Activated CD4-positive, alpha-beta T cell treated with anti-CD3 and anti-CD28 coated beads, Interleukin-2, amount 10 ng/mL, durations not matched to agents 7 days and 5 days (primary cell): ENCODE measurements around the gene MAFB. TPM values are rescaled to one million over a fixed set of nuclear protein-coding genes. Genes with fewer than 3 reads are reported as not detected.

Experiments
- CTCF ChIA-PET: fragments of 350-600 bp; sonication (Branson Sonifier 250); formaldehyde crosslinking; loops from one replicate; lab custom pipeline; 2021; ENCODE audit warnings: antibody characterized with exemption; lab: Charles Lee
- POLR2A ChIA-PET: fragments of 350-600 bp; sonication (Branson Sonifier 250); formaldehyde crosslinking; loops from one replicate; lab custom pipeline; 2021; ENCODE audit warnings: antibody characterized with exemption; lab: Charles Lee
- DNase-seq: peaks from one replicate; pipeline ENCODE4 v3.0.0-alpha.2; 2020
- H3K27ac Mint-ChIP-seq: one replicate; pipeline ENCODE4 v1.8.0; 2021; ENCODE audit warnings: mild to moderate bottlenecking, moderate library complexity, mixed read lengths
- H3K27me3 Mint-ChIP-seq: one replicate; pipeline ENCODE4 v1.8.0; 2021; ENCODE audit warnings: mixed read lengths
- H3K36me3 Mint-ChIP-seq: one replicate; pipeline ENCODE4 v1.8.0; 2021; ENCODE audit warnings: low read depth, mixed read lengths
- H3K4me1 Mint-ChIP-seq: one replicate; pipeline ENCODE4 v1.8.0; 2021; ENCODE audit warnings: mixed read lengths
- H3K4me3 Mint-ChIP-seq: one replicate; pipeline ENCODE4 v1.8.0; 2021; ENCODE audit warnings: mild to moderate bottlenecking, moderate library complexity, mixed read lengths
- H3K9me3 Mint-ChIP-seq: one replicate; pipeline ENCODE4 v1.8.0; 2021; ENCODE audit warnings: mixed read lengths
- total RNA-seq, 2 experiments: library from RNA; stranded (reverse); gene quantifications; one replicate each; pipeline ENCODE4 v1.2.3, GENCODE V29; 2021

Gene MAFB
- total RNA-seq, 2 experiments from 2014 or later = not detected

DNA sequence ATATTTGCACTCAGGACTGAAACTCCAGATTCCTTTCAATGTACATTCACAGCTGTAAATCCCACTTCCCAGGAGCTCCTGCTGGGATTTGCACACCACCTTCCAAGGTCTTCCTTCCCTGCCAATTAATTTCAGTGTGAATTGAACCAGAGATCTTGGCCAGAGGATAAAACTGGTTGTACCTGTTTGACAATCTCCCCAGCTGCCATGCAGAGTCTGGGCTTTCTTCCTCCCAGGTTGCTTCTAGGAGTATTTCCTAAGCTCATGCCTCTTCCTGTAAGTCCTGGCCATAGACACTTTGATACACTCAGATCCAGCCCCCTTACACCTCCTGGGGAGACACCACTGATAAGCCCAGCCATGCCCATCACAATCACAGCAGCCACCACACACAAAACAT lies 15.6 kb downstream of the MAFB start:
- H3K27ac Mint-ChIP-seq = no peak overlapping the region
- H3K9me3 Mint-ChIP-seq = no peaks in the 10 kb centered on the region
- no peaks in the 10 kb centered on the region for H3K4me1 Mint-ChIP-seq

DNA sequence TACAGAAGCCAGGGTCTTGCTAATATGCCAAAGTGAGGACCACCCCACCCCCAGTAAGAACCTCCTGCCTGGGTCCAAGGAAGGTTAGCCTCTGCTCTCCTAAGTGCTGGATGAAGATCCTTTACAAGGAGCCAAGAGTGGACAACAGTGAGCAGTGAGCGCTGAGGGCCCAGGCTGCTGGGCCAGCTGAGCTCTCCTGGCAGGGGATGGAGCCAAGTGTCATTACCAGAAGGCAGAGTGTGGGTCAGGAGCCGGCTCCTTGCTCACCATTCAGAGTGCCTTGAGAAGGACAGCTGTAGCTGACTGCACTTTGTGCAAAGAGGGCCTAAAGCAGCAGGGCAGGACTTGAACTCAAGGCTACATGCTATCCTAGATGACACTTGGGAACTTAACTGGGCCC lies 16.9 kb downstream of the MAFB start:
- Mint-ChIP-seq H3K9me3 (no peaks in the 10 kb centered on the region), H3K27ac (no peak overlapping the region), H3K27me3 (peaks cover 24% of the 10 kb centered on the region), H3K4me3 (no peak overlapping the region), H3K36me3 (no peaks in the 10 kb centered on the region), H3K4me1 (no peaks in the 10 kb centered on the region)
- no peak for DNase-seq
- CTCF ChIA-PET = no interaction called here
- POLR2A ChIA-PET = no interaction called here

More for the DNA sequence above, 15.6 kb downstream of the MAFB start:
- peaks cover 33% of the 10 kb centered on the region for H3K27me3 Mint-ChIP-seq
- DNase-seq = no peak
- no peak overlapping the region for H3K4me3 Mint-ChIP-seq
- no peaks in the 10 kb centered on the region for H3K36me3 Mint-ChIP-seq
- ChIA-PET CTCF (interaction anchor here (0.8 kb wide), 1 partner anchor 8 kb away, joined by 3 read pairs; no protein-coding TSS in a partner anchor), POLR2A (no interaction called here)

DNA sequence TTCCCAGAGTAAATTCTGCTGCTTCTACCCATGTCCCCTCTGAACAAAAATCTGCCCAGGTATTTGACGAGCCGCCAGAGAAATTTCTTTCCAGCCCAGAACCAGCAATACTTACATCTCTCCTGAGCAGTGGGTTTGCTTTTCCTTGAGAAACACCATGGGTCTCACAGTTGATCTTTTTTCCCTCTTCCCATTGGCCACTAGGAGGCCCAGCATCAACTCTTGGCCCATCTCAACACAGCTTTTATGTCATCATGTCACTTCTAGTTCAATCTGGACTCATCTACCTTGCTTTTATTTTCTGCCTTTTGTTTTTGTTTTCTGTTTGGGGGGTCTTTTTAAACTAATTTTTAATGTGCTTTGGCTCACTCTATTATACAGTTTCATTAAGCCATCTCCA lies 18.8 kb downstream of the MAFB start:
- Mint-ChIP-seq H3K27me3 (peaks cover 12% of the 10 kb centered on the region), H3K4me1 (no peaks in the 10 kb centered on the region), H3K4me3 (no peak overlapping the region), H3K36me3 (no peaks in the 10 kb centered on the region), H3K27ac (no peak overlapping the region), H3K9me3 (no peaks in the 10 kb centered on the region)
- DNase-seq = no peak
- ChIA-PET CTCF (no interaction called here), POLR2A (no interaction called here)

DNA sequence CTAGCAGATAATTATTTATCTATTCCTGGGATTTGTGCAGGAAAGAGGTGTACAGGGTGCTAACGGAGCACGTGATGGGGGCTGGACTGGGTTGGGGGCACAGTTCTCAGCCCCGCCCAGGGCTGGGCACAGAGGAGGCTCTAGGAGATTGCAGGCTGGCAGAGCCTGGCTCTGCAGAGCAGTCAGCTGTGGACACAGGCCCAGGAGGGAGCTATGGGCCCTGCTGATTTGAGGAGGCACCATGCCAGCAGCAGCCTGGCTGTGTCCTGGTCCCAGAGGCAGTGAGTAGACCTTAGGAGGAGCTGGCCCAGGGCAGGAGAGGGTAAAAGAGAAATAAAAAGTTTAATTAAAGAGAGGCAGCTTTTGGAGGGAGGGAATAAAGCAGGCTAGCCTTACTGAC lies 19.3 kb downstream of the MAFB start:
- Mint-ChIP-seq H3K27ac (no peak overlapping the region), H3K27me3 (peaks cover 8% of the 10 kb centered on the region), H3K36me3 (no peaks in the 10 kb centered on the region), H3K9me3 (no peaks in the 10 kb centered on the region), H3K4me3 (no peak overlapping the region), H3K4me1 (no peaks in the 10 kb centered on the region)
- DNase-seq = no peak
- CTCF ChIA-PET = no interaction called here
- POLR2A ChIA-PET = no interaction called here

- Mint-ChIP-seq H3K27me3 (peaks cover 2% of the 10 kb centered on the region), H3K4me1 (no peaks in the 10 kb centered on the region)
Measured at GRCh38 chr20:40668449-40669228, 20.4 kb downstream of the MAFB start.

GRCh38 chr20:40667503-40667902 lies 21.5 kb downstream of the MAFB start:
- H3K4me3 Mint-ChIP-seq = no peak overlapping the region
- no peaks in the 10 kb centered on the region for H3K4me1 Mint-ChIP-seq
- H3K27me3 Mint-ChIP-seq = no peaks in the 10 kb centered on the region
- H3K36me3 Mint-ChIP-seq = no peaks in the 10 kb centered on the region
- ChIA-PET CTCF (no interaction called here), POLR2A (no interaction called here)
- no peaks in the 10 kb centered on the region for H3K9me3 Mint-ChIP-seq
- H3K27ac Mint-ChIP-seq = no peak overlapping the region
- no peak for DNase-seq

More at GRCh38 chr20:40668449-40669228, 20.4 kb downstream of the MAFB start:
- H3K4me3 Mint-ChIP-seq = no peak overlapping the region
- POLR2A ChIA-PET = no interaction called here
- no peaks in the 10 kb centered on the region for H3K36me3 Mint-ChIP-seq
- DNase-seq = no peak
- CTCF ChIA-PET = no interaction called here
- H3K9me3 Mint-ChIP-seq = no peaks in the 10 kb centered on the region
- H3K27ac Mint-ChIP-seq = no peak overlapping the region

DNA sequence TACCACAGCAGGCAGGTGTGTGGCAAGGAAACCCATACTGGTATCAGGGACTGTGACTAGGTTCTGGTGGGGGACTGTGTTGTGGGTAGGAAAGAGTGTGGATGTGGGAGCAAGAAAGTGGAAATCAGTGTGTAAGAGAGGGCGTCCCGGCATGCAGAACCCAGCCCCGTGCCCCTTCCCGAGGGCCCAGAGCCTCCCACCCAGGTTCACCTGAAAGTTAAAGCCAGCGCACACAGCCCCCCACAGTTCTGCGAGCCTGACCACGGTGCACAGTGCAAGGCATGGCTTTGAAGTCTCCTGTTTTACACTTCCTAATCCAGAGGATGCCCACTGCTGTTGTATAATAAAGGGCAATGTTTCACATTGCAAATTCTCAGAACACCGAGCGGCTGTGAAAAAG lies 22.7 kb downstream of the MAFB start:
- DNase-seq = no peak
- CTCF ChIA-PET = no interaction called here
- POLR2A ChIA-PET = no interaction called here
- no peaks in the 10 kb centered on the region for H3K9me3 Mint-ChIP-seq
- no peaks in the 10 kb centered on the region for H3K27me3 Mint-ChIP-seq
- H3K36me3 Mint-ChIP-seq = no peaks in the 10 kb centered on the region
- no peaks in the 10 kb centered on the region for H3K4me1 Mint-ChIP-seq
- no peak overlapping the region for H3K27ac Mint-ChIP-seq
- no peak overlapping the region for H3K4me3 Mint-ChIP-seq

DNA sequence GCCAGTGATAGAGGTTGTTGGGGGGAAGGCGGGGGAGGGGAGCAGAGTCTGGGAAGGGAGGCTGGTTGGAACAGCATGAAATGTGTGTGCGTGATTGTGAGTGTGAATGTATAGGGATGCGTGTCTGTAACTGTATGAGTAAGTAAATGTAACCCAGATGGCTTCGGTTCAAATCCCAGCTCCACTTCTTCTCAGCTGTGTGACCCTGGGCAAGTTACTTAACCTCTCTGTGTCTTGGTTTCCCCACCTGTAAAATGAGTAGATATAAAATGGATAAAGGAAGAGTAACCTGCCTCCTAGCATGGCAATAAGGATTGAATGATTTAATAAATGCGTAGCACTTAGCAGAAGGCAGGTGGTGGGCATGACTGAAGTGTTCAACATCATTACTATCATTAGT lies 24.1 kb downstream of the MAFB start:
- no peaks in the 10 kb centered on the region for H3K36me3 Mint-ChIP-seq
- ChIA-PET POLR2A (no interaction called here), CTCF (interaction anchor here (0.9 kb wide), 1 partner anchor 9 kb away, joined by 3 read pairs; no protein-coding TSS in a partner anchor)
- no peaks in the 10 kb centered on the region for H3K9me3 Mint-ChIP-seq
- H3K4me3 Mint-ChIP-seq = no peak overlapping the region
- no peaks in the 10 kb centered on the region for H3K4me1 Mint-ChIP-seq
- H3K27me3 Mint-ChIP-seq = no peaks in the 10 kb centered on the region
- no peak overlapping the region for H3K27ac Mint-ChIP-seq
- DNase-seq = no peak

GRCh38 chr20:40663991-40664880 lies 24.8 kb downstream of the MAFB start:
- H3K9me3 Mint-ChIP-seq = no peaks in the 10 kb centered on the region
- no peaks in the 10 kb centered on the region for H3K36me3 Mint-ChIP-seq
- H3K4me1 Mint-ChIP-seq = no peaks in the 10 kb centered on the region
- CTCF ChIA-PET = no interaction called here
- H3K27ac Mint-ChIP-seq = no peak overlapping the region
- no peaks in the 10 kb centered on the region for H3K27me3 Mint-ChIP-seq
- DNase-seq = no peak
- H3K4me3 Mint-ChIP-seq = no peak overlapping the region
- POLR2A ChIA-PET = no interaction called here

DNA sequence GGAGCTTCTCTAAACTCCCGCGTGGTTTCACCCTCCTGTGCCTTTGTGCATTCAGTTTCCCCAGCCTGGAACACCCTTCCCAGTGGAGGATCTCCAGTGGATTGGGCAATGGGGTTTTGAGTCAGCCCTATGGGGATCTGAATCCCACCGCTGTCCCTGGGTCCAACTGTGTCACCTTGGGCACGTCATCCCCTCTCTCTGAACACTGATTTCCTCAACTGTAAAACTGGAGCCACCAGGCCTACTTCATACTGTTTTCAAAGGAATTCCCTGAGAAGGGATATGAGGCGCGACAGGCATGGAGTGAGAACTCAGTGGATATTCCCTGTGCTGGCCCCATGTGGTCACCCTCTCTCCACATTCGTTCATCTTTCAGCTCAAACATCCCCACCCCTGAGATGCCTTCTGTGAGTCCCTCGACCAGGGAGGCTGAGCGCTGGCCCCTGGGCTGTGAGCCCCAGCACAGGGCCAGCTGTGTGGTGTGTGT lies 25.7 kb downstream of the MAFB start:
- no peak for DNase-seq
- H3K36me3 Mint-ChIP-seq = no peaks in the 10 kb centered on the region
- no peaks in the 10 kb centered on the region for H3K4me1 Mint-ChIP-seq
- H3K9me3 Mint-ChIP-seq = no peaks in the 10 kb centered on the region
- ChIA-PET CTCF (no interaction called here), POLR2A (no interaction called here)
- H3K4me3 Mint-ChIP-seq = no peak overlapping the region
- H3K27me3 Mint-ChIP-seq = no peaks in the 10 kb centered on the region
- H3K27ac Mint-ChIP-seq = no peak overlapping the region

- CTCF ChIA-PET = interaction anchor here (0.6 kb wide), 1 partner anchor 429 kb away, joined by 3 read pairs; no protein-coding TSS in a partner anchor
- no peaks in the 10 kb centered on the region for H3K9me3 Mint-ChIP-seq
- H3K27me3 Mint-ChIP-seq = no peaks in the 10 kb centered on the region
- POLR2A ChIA-PET = no interaction called here
- no peak overlapping the region for H3K4me3 Mint-ChIP-seq
- H3K36me3 Mint-ChIP-seq = no peaks in the 10 kb centered on the region
- H3K4me1 Mint-ChIP-seq = no peaks in the 10 kb centered on the region
- H3K27ac Mint-ChIP-seq = no peak overlapping the region
- no peak for DNase-seq
Measured at GRCh38 chr20:40659567-40659966, 29.5 kb downstream of the MAFB start.

GRCh38 chr20:40658509-40658908 lies 30.5 kb downstream of the MAFB start:
- no peaks in the 10 kb centered on the region for H3K36me3 Mint-ChIP-seq
- ChIA-PET POLR2A (no interaction called here), CTCF (interaction anchor here (0.9 kb wide), 1 partner anchor 185 kb away, joined by 3 read pairs; no protein-coding TSS in a partner anchor)
- no peak overlapping the region for H3K4me3 Mint-ChIP-seq
- H3K9me3 Mint-ChIP-seq = no peaks in the 10 kb centered on the region
- no peak for DNase-seq
- H3K27ac Mint-ChIP-seq = no peak overlapping the region
- H3K4me1 Mint-ChIP-seq = no peaks in the 10 kb centered on the region
- H3K27me3 Mint-ChIP-seq = no peaks in the 10 kb centered on the region

- no peak for DNase-seq
- Mint-ChIP-seq H3K27me3 (no peaks in the 10 kb centered on the region), H3K36me3 (no peaks in the 10 kb centered on the region), H3K4me1 (no peaks in the 10 kb centered on the region), H3K4me3 (no peak overlapping the region), H3K27ac (no peak overlapping the region), H3K9me3 (no peaks in the 10 kb centered on the region)
- ChIA-PET POLR2A (no interaction called here), CTCF (no interaction called here)
Measured at GRCh38 chr20:40657526-40657925, 31.5 kb downstream of the MAFB start.
